ENCODE measurements around the gene ARID1B. TPM values are rescaled to one million over a fixed set of nuclear protein-coding genes. Genes with fewer than 3 reads are reported as not detected.

Gene ARID1B
- total and polyA plus RNA-seq, 4 donors = 7.0 to 49.0 (median 24.2) TPM

DNA sequence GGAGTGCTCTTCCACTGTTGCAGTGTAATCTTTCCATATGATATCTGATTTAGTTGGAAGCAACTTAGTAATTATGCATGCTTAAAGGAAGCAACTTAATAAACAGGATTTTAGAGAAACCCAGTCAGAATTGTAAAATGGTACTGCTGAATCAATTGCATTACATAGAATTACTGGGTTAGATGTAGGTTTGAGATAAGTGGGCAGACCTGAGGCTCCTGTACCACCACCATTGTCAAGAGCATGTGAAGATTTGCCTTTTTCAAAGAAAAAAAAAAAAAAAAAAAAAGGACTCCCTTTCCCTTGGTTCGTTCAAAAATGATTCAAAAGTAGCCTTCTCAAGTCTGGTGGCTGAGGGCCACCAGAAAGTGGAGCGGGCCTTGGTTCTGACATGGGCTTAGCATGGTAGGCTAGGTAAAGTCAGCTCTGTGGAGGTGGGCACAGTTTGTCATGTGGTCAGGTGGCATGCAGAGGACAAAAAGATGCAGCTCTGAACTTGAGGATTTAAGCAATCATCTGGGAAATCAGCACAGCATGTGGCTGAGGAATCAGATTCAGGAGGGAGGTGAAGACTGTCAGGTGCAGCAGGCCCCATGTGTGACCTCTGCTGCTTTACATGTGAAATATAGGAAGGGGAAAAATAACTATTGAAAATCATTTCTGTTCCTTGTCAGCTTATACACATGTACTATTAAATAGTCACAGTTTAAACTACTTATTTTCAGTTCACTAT, 32.4 kb downstream of the ARID1B start:
- H3K9me3 ChIP-seq (ENCODE audit: control insufficient read depth in 4 of 4, low read length in 3 of 4) = no peaks in the 10 kb centered on the region
- DNase-seq (ENCODE audit: low spot score) = no peak
- H3K27ac ChIP-seq (ENCODE audit: low read depth in 1 of 2, low read length in 2 of 2) = no peak overlapping the region
- TF ChIP-seq GABPA (IDR thresholded peaks at IDR 0.05 in 1 of 2, conservative IDR thresholded peaks at IDR 0.05 in 1 of 2) (no peak), NR2F2 (IDR thresholded peaks at IDR 0.05) (no peak), FOXA1 (IDR thresholded peaks at IDR 0.05) (no peak)
- WGBS = 98% methylated on average over 2 of the region's 2 CpGs
- no peak overlapping the region for H3K4me3 ChIP-seq (ENCODE audit: low read depth in 1 of 3, low read length in 3 of 3)
- H3K36me3 ChIP-seq (ENCODE audit: control insufficient read depth in 4 of 4, insufficient read depth in 3 of 4, low read depth in 1 of 4, low read length in 3 of 4) = no peaks in the 10 kb centered on the region
- H3K9ac ChIP-seq (ENCODE audit: low read depth in 1 of 2, low read length in 2 of 2) = no peak overlapping the region
- peaks cover 2 to 19% (median 2%) of the 10 kb centered on the region in 4 donors for H3K4me1 ChIP-seq (ENCODE audit: control insufficient read depth in 4 of 4, insufficient read depth in 4 of 4, low read length in 3 of 4)
- H3K27me3 ChIP-seq (ENCODE audit: control insufficient read depth in 4 of 4, insufficient read depth in 4 of 4, low read length in 3 of 4) = no peaks in the 10 kb centered on the region

DNA sequence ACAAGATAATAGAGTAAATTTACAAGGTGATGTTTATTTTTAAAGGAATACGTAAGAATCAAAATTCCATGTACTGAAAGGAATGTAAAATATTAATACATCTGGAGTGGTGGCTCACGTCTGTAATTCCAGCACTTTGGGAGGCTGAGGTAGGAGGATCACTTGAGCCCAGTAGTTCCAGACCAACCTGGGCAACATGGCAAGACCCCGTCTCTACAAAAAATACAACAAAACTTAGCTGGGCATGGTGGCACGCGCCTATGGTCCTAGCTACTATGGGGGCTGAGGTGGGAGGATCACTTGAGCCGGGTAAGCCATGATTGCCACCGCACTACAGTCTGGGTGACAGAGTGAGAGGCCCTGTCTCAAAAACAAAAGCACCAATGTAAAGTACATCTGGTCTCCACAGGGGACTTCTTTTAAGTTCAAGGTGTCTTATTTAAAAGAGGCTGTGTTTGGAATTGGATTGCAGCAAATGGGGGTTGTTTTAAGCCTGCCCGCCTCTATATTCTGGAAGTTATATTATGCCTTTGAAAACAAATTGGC, 36.9 kb downstream of the ARID1B start:
- TF ChIP-seq, protein P1, sequence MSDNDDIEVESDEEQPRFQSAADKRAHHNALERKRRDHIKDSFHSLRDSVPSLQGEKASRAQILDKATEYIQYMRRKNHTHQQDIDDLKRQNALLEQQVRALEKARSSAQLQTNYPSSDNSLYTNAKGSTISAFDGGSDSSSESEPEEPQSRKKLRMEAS (IDR thresholded peaks at IDR 0.05) = no peak
- TF ChIP-seq HNF4A (conservative IDR thresholded peaks at IDR 0.05) (no peak), TAF1 (conservative IDR thresholded peaks at IDR 0.05) (no peak), HNF4G (IDR thresholded peaks at IDR 0.05) (no peak), FOXA1 (IDR thresholded peaks at IDR 0.05) (no peak), SP1 (IDR thresholded peaks at IDR 0.05) (no peak), RAD21 (IDR thresholded peaks at IDR 0.05) (no peak), JUND (IDR thresholded peaks at IDR 0.05) (no peak)
- TF ChIP-seq, protein P2, sequence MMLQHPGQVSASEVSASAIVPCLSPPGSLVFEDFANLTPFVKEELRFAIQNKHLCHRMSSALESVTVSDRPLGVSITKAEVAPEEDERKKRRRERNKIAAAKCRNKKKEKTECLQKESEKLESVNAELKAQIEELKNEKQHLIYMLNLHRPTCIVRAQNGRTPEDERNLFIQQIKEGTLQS (IDR thresholded peaks at IDR 0.05) = no peak
- Histone ChIP-seq H3K9ac (ENCODE audit: low read depth in 1 of 2, low read length in 2 of 2) (no peak overlapping the region), H3K36me3 (ENCODE audit: control insufficient read depth in 4 of 4, insufficient read depth in 3 of 4, low read depth in 1 of 4, low read length in 3 of 4) (no peaks in the 10 kb centered on the region), H3K4me1 (ENCODE audit: control insufficient read depth in 4 of 4, insufficient read depth in 4 of 4, low read length in 3 of 4) (peaks cover 2 to 8% (median 4%) of the 10 kb centered on the region in 4 donors), H3K9me3 (ENCODE audit: control insufficient read depth in 4 of 4, low read length in 3 of 4) (no peaks in the 10 kb centered on the region), H3K4me3 (ENCODE audit: low read depth in 1 of 3, low read length in 3 of 3) (no peak overlapping the region), H3K27me3 (ENCODE audit: control insufficient read depth in 4 of 4, insufficient read depth in 4 of 4, low read length in 3 of 4) (no peaks in the 10 kb centered on the region), H3K27ac (ENCODE audit: low read depth in 1 of 2, low read length in 2 of 2) (no peak overlapping the region)
- no peak for DNase-seq (ENCODE audit: low spot score)
- WGBS = 92% methylated on average over 8 of the region's 8 CpGs

DNA sequence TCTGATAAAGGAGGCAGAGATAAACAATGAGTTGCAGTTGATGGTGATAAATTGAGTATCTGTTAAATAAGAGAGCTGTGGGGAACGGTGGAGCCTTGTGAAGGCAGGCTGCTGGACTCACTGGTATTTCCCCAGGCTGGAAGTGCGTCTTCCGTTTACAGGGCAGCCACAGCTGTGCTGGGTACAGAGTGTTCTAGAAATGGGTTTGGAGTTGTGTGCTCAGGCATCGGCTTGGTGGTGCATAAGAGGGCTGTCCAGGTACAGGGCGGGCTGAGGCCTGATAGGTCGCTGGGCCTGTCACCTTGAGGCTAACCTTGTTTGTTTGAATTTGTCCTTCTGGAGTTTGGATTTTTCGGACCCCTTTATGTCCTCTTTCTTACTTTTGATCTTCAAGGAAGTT, 39.3 kb downstream of the ARID1B start:
- DNase-seq (ENCODE audit: low spot score) = no peak
- 69% methylated on average over 7 of the region's 7 CpGs for WGBS

More for the DNA sequence above, 39.3 kb downstream of the ARID1B start:
- H3K4me1 ChIP-seq (ENCODE audit: control insufficient read depth in 4 of 4, insufficient read depth in 4 of 4, low read length in 3 of 4) = peaks cover 0 to 8% (median 3%) of the 10 kb centered on the region in 4 donors
- H3K4me3 ChIP-seq (ENCODE audit: low read depth in 1 of 3, low read length in 3 of 3) = no peak overlapping the region
- no peak overlapping the region for H3K27ac ChIP-seq (ENCODE audit: low read depth in 1 of 2, low read length in 2 of 2)
- H3K9ac ChIP-seq (ENCODE audit: low read depth in 1 of 2, low read length in 2 of 2) = no peak overlapping the region
- no peak for TF ChIP-seq RAD21 (IDR thresholded peaks at IDR 0.05)
- no peak for TF ChIP-seq FOXA1 (IDR thresholded peaks at IDR 0.05)
- TF ChIP-seq SP1 (IDR thresholded peaks at IDR 0.05) = peak; percentile 54
- TF ChIP-seq YY1 (IDR thresholded peaks at IDR 0.05) = no peak
- no peak for TF ChIP-seq JUND (IDR thresholded peaks at IDR 0.05)
- no peaks in the 10 kb centered on the region for H3K36me3 ChIP-seq (ENCODE audit: control insufficient read depth in 4 of 4, insufficient read depth in 3 of 4, low read depth in 1 of 4, low read length in 3 of 4)
- no peaks in the 10 kb centered on the region for H3K9me3 ChIP-seq (ENCODE audit: control insufficient read depth in 4 of 4, low read length in 3 of 4)
- no peaks in the 10 kb centered on the region for H3K27me3 ChIP-seq (ENCODE audit: control insufficient read depth in 4 of 4, insufficient read depth in 4 of 4, low read length in 3 of 4)

All from liver (tissue), 9 donors.